ENCODE data around the gene HEXIM2. TPM values are rescaled to one million over a fixed set of nuclear protein-coding genes. Genes with fewer than 3 reads are reported as not detected.

HEXIM2 gene
- total and polyA plus RNA-seq, 2 of the 13 experiments (the other 11 are each of a cell fraction or from before 2014, with no cell fraction given): 27.1 to 32.4 TPM

GRCh38 chr17:45135192-45135977 lies 26.3 kb upstream of the HEXIM2 start, which contains the start of gene ACBD4 (continued):
- TF ChIP-seq ZBTB44 (CRISPR knock-in tag; IDR thresholded peaks at IDR 0.05) (peak; percentile 89; the same call in 1 of the 2 replicates), E2F2 (CRISPR knock-in tag; IDR thresholded peaks at IDR 0.05; ENCODE audit: borderline replicate concordance) (no peak), HNF4A (CRISPR knock-in tag; IDR thresholded peaks at IDR 0.05) (peak; percentile 82), AKNA (CRISPR knock-in tag; IDR thresholded peaks at IDR 0.05; ENCODE audit: borderline replicate concordance) (peak; percentile 72; the same call in 1 of the 2 replicates), JARID2 (CRISPR knock-in tag; IDR thresholded peaks at IDR 0.05; ENCODE audit: insufficient replicate concordance) (peak; percentile 90), DR1 (CRISPR knock-in tag; IDR thresholded peaks at IDR 0.05) (peak; percentile 45), SKI (IDR thresholded peaks at IDR 0.05; ENCODE audit: partially characterized antibody) (peak; percentile 76), ZNF570 (CRISPR knock-in tag; IDR thresholded peaks at IDR 0.05; ENCODE audit: borderline replicate concordance) (no peak), SMARCC2 (IDR thresholded peaks at IDR 0.05) (peak; percentile 68; the same call in 1 of the 2 replicates), POLR2AphosphoS5 (IDR thresholded peaks at IDR 0.05; ENCODE audit: low read depth, low read length) (peak; percentile 93), ZNF614 (CRISPR knock-in tag; IDR thresholded peaks at IDR 0.05; ENCODE audit: borderline replicate concordance) (peak; percentile 93), ETV6 (CRISPR knock-in tag; conservative IDR thresholded peaks at IDR 0.05) (peak; percentile 67; the same call in 1 of the 2 replicates), ZNF276 (CRISPR knock-in tag; IDR thresholded peaks at IDR 0.05; ENCODE audit: low read depth) (peak; percentile 67; the same call in 1 of the 2 replicates), TARDBP (CRISPR knock-in tag; IDR thresholded peaks at IDR 0.05) (peak; percentile 94; the same call in 1 of the 2 replicates), ZNF180 (CRISPR knock-in tag; IDR thresholded peaks at IDR 0.05; ENCODE audit: borderline replicate concordance, low read depth) (no peak), ZNF75D (CRISPR knock-in tag; IDR thresholded peaks at IDR 0.05; ENCODE audit: borderline replicate concordance) (no peak), BHLHE40 (IDR thresholded peaks at IDR 0.05; ENCODE audit: low read length) (peak; percentile 14; the same call in 1 of the 2 replicates), TRIM24 (CRISPR knock-in tag; IDR thresholded peaks at IDR 0.05) (no peak), CCDC6 (CRISPR knock-in tag; IDR thresholded peaks at IDR 0.05) (peak; percentile 44; the same call in 1 of the 2 replicates), ZNF652 (CRISPR knock-in tag; IDR thresholded peaks at IDR 0.05; ENCODE audit: borderline replicate concordance, low read depth) (peak; percentile 68; the same call in 1 of the 2 replicates)
